ENCODE data around the gene TSPAN17. TPM values are rescaled to one million over a fixed set of nuclear protein-coding genes. Genes with fewer than 3 reads are reported as not detected.

The TSPAN17 gene
- total RNA-seq, 1 donor from 2014 or later = 41.8 TPM

DNA sequence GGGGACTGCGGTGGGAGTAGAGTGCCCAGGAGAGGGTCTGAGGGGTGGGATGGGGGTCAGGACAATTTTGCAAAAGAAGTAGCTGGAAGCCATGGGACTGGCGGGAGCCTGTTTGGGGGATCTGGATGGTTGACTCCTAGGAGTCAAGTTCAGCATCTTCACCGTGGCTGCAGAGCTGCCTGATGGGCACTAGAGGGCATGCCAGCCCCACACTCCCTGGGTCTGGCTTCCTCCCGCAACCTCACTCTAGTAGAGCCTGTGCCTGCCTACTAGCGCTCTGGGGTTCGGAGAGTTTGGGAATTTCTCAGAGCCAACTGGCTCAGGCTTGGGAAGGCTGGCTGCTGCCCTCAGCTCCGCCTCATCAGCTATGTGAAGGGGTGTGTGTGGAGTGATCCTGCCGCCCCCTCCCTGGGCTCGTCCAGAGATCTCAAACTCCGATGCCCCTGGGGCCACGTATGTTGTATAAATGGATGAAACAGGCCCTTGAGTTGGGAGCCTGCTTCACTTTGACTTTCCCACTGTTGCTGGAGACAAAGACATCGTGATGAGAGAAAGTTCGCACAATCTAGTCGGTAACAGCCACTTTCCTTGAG is 10.8 kb downstream of the TSPAN17 start:
- Mint-ChIP-seq H3K4me1 (ENCODE audit: unreplicated experiment) (peaks cover 14% of the 10 kb centered on the region), H3K9me3 (ENCODE audit: unreplicated experiment) (no peaks in the 10 kb centered on the region), H3K4me3 (ENCODE audit: unreplicated experiment) (no peak overlapping the region), H3K27me3 (ENCODE audit: unreplicated experiment) (no peaks in the 10 kb centered on the region), H3K36me3 (ENCODE audit: unreplicated experiment) (peaks cover 12% of the 10 kb centered on the region), H3K27ac (ENCODE audit: unreplicated experiment) (no peak overlapping the region)
- TF ChIP-seq, protein P1, sequence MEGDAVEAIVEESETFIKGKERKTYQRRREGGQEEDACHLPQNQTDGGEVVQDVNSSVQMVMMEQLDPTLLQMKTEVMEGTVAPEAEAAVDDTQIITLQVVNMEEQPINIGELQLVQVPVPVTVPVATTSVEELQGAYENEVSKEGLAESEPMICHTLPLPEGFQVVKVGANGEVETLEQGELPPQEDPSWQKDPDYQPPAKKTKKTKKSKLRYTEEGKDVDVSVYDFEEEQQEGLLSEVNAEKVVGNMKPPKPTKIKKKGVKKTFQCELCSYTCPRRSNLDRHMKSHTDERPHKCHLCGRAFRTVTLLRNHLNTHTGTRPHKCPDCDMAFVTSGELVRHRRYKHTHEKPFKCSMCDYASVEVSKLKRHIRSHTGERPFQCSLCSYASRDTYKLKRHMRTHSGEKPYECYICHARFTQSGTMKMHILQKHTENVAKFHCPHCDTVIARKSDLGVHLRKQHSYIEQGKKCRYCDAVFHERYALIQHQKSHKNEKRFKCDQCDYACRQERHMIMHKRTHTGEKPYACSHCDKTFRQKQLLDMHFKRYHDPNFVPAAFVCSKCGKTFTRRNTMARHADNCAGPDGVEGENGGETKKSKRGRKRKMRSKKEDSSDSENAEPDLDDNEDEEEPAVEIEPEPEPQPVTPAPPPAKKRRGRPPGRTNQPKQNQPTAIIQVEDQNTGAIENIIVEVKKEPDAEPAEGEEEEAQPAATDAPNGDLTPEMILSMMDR (IDR thresholded peaks at IDR 0.05) = peak; percentile 83
- DNase-seq (ENCODE audit: extremely low spot score, unreplicated experiment) = no peak

DNA sequence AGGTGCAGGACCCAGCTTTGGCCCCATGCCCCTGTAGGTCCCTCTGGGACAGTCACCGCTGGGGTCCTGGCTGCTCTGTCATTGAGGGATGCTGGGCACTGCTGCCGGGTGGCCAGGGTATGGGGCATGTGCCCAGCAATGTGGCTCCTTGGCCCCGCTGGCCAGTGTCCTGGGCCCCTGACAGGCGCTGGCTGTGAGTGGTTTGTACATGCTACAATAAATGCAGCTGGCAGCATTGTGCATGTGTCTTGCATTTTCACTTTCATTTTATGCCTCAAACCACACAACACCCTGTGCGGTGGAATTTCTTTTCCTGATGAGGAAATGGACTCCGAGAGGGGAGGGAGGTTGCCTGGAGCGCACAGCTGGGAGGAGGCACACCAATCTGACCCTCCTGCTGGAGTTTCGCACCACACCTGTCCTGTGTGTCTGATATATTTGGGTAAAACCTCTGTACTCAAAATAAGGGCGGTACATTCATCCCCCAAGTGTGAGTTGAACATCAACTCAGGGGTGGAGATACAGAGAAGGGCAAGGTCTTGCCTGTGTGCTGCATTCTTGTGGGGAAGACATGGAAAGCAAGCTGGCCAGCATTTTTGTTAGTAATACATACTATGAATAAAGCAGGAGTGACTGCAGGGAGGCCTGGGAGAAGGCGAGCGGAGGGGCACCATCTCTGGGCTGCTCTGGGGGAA is 11.7 kb downstream of the TSPAN17 start:
- Mint-ChIP-seq H3K27me3 (ENCODE audit: unreplicated experiment) (peaks cover 2% of the 10 kb centered on the region), H3K9me3 (ENCODE audit: unreplicated experiment) (no peaks in the 10 kb centered on the region), H3K4me3 (ENCODE audit: unreplicated experiment) (no peak overlapping the region), H3K36me3 (ENCODE audit: unreplicated experiment) (peaks cover 5% of the 10 kb centered on the region), H3K27ac (ENCODE audit: unreplicated experiment) (peak overlapping the region; percentile 48), H3K4me1 (ENCODE audit: unreplicated experiment) (peaks cover 14% of the 10 kb centered on the region)
- TF ChIP-seq, protein P1 (IDR thresholded peaks at IDR 0.05) = no peak
- DNase-seq (ENCODE audit: extremely low spot score, unreplicated experiment) = no peak

DNA sequence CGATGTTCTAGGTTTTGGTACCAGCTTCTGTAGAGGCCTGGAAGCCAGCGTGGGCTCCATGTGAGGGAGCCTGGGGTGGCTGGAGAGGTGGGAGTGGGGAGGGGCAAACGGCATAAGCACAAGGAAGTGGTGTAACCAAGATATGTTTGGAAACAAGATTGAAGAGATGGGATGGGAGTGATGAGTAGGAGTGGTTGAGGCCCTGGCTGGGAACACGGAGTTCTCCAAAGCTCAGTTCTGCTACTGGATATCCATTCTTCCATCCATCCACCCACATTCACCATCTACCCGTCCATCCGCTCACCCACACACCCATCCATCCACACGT is 12.2 kb downstream of the TSPAN17 start:
- DNase-seq (ENCODE audit: extremely low spot score, unreplicated experiment) = no peak
- Mint-ChIP-seq H3K4me3 (ENCODE audit: unreplicated experiment) (no peak overlapping the region), H3K9me3 (ENCODE audit: unreplicated experiment) (no peaks in the 10 kb centered on the region), H3K4me1 (ENCODE audit: unreplicated experiment) (peaks cover 14% of the 10 kb centered on the region), H3K27ac (ENCODE audit: unreplicated experiment) (peak overlapping the region; percentile 48), H3K27me3 (ENCODE audit: unreplicated experiment) (peaks cover 7% of the 10 kb centered on the region), H3K36me3 (ENCODE audit: unreplicated experiment) (peaks cover 5% of the 10 kb centered on the region)
- TF ChIP-seq, protein P1 (IDR thresholded peaks at IDR 0.05) = no peak

DNA sequence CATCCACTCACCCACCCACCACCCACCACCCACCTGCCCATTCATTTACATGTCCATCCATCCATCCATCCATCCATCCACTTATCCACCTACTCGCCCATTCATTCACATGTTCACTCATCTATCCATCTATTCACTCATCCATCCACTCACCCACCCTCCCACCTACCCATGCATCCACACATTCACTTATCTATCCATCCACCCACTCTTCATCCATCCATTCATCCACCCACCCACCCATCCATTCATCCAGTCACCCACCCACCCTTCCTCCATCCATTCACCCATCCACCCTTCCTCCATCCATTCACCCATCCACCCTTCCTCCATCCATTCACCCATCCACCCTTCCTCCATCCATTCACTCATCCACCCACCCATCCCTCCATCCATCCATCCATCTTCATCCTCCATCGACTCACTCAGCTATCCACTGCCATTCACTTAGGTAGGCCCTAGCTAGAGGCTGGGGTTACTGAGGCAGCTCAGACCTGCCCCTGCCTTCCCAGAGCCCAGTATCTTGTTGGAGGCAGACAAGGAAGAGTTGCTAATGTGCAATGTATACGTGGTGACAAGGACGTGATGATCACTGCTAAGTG is 12.7 kb downstream of the TSPAN17 start:
- no peak for DNase-seq (ENCODE audit: extremely low spot score, unreplicated experiment)

DNA sequence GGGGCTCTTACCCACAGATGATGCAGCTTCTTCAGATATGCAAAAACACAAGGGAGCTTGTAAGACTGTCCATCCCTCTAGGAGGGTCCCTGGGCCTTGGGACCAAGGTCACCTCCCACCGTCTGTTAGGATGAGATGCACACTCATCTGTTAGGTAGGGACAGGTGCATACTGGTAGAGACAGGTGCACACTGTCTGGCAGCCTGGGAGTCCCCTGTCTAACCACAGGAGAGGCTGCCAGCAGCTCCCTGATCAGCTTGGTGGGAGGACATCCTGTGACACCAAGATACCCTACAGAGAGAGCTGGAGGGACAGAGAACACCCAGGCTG is 13.2 kb downstream of the TSPAN17 start:
- TF ChIP-seq, protein P1 (IDR thresholded peaks at IDR 0.05) = no peak
- Mint-ChIP-seq H3K27ac (ENCODE audit: unreplicated experiment) (no peak overlapping the region), H3K4me1 (ENCODE audit: unreplicated experiment) (peaks cover 14% of the 10 kb centered on the region), H3K4me3 (ENCODE audit: unreplicated experiment) (no peak overlapping the region), H3K9me3 (ENCODE audit: unreplicated experiment) (no peaks in the 10 kb centered on the region), H3K36me3 (ENCODE audit: unreplicated experiment) (peaks cover 5% of the 10 kb centered on the region), H3K27me3 (ENCODE audit: unreplicated experiment) (peaks cover 7% of the 10 kb centered on the region)
- no peak for DNase-seq (ENCODE audit: extremely low spot score, unreplicated experiment)

More for the DNA sequence above, 12.7 kb downstream of the TSPAN17 start:
- Mint-ChIP-seq H3K27me3 (ENCODE audit: unreplicated experiment) (peaks cover 7% of the 10 kb centered on the region), H3K4me1 (ENCODE audit: unreplicated experiment) (peaks cover 14% of the 10 kb centered on the region), H3K27ac (ENCODE audit: unreplicated experiment) (no peak overlapping the region), H3K9me3 (ENCODE audit: unreplicated experiment) (no peaks in the 10 kb centered on the region), H3K36me3 (ENCODE audit: unreplicated experiment) (peaks cover 5% of the 10 kb centered on the region), H3K4me3 (ENCODE audit: unreplicated experiment) (no peak overlapping the region)
- TF ChIP-seq, protein P1 (IDR thresholded peaks at IDR 0.05) = no peak
